Measurements from ENCODE around the gene ISG20. TPM values are rescaled to one million over a fixed set of nuclear protein-coding genes. Genes with fewer than 3 reads are reported as not detected.
"Not testable (repeated sequence)": the region's sequence is repeated elsewhere in the genome, so short reads cannot be mapped to it uniquely, and the experiment has no call there.

ISG20 gene
- total RNA-seq, 1 experiment from 2014 or later: 9.7 TPM

GRCh38 chr15:88630141-88630721 is 8.6 kb upstream of the ISG20 start:
- Mint-ChIP-seq H3K27me3 (ENCODE audit: insufficient read depth, unreplicated experiment) (no peaks in the 10 kb centered on the region), H3K27ac (ENCODE audit: low read depth, unreplicated experiment) (peak overlapping the region; percentile 49), H3K9me3 (ENCODE audit: unreplicated experiment) (no peaks in the 10 kb centered on the region), H3K4me3 (ENCODE audit: unreplicated experiment) (no peak overlapping the region), H3K36me3 (ENCODE audit: insufficient read depth, unreplicated experiment) (peaks cover 89% of the 10 kb centered on the region), H3K4me1 (ENCODE audit: insufficient read depth, unreplicated experiment) (peaks cover 36% of the 10 kb centered on the region)
- peak; percentile 55 for DNase-seq (ENCODE audit: unreplicated experiment)
- no TSS peak for BruUV-seq (replicated peaks)
- no peak for TF ChIP-seq CTCF (IDR thresholded peaks at IDR 0.05; ENCODE audit: unreplicated experiment)
- POLR2A ChIA-PET: interaction anchor here (0.7 to 1.1 kb wide), 2 partner anchors 8 to 165 kb away, joined by 3 to 5 read pairs; partner anchors contain the start of gene ISG20
- CTCF ChIA-PET: interaction anchor here (0.6 kb wide), 1 partner anchor 275 kb away, joined by 3 read pairs; no protein-coding TSS in a partner anchor
- intact Hi-C loops (cut with micrococcal nuclease): no loop called here

- H3K27me3 Mint-ChIP-seq (ENCODE audit: insufficient read depth, unreplicated experiment): no peaks in the 10 kb centered on the region
- no peak for TF ChIP-seq CTCF (IDR thresholded peaks at IDR 0.05; ENCODE audit: unreplicated experiment)
- BruUV-seq (replicated peaks): no TSS peak
Observed at GRCh38 chr15:88630798-88631463, 7.9 kb upstream of the ISG20 start.

GRCh38 chr15:88631464-88632028 is 7.3 kb upstream of the ISG20 start:
- H3K36me3 Mint-ChIP-seq (ENCODE audit: insufficient read depth, unreplicated experiment): peaks cover 81% of the 10 kb centered on the region
- no peaks in the 10 kb centered on the region for H3K9me3 Mint-ChIP-seq (ENCODE audit: unreplicated experiment)
- H3K4me1 Mint-ChIP-seq (ENCODE audit: insufficient read depth, unreplicated experiment): peaks cover 42% of the 10 kb centered on the region
- H3K4me3 Mint-ChIP-seq (ENCODE audit: unreplicated experiment): no peak overlapping the region
- DNase-seq (ENCODE audit: unreplicated experiment): no peak
- no TSS peak for BruUV-seq (replicated peaks)
- no peaks in the 10 kb centered on the region for H3K27me3 Mint-ChIP-seq (ENCODE audit: insufficient read depth, unreplicated experiment)
- TF ChIP-seq CTCF (IDR thresholded peaks at IDR 0.05; ENCODE audit: unreplicated experiment): no peak
- intact Hi-C loops (cut with micrococcal nuclease): no loop called here
- ChIA-PET CTCF (interaction anchor here (0.6 to 1.4 kb wide), 3 partner anchors 164 to 402 kb away, joined by 4 to 5 read pairs (median 4); partner anchors contain the start of genes MRPL46 and MRPS11), POLR2A (interaction anchor here (2.2 kb wide), 1 partner anchor 10 kb away, joined by 8 read pairs; the partner anchor contains the start of gene AEN)
- peak overlapping the region; percentile 49 for H3K27ac Mint-ChIP-seq (ENCODE audit: low read depth, unreplicated experiment)

More at GRCh38 chr15:88630798-88631463, 7.9 kb upstream of the ISG20 start:
- Mint-ChIP-seq H3K4me3 (ENCODE audit: unreplicated experiment) (no peak overlapping the region), H3K27ac (ENCODE audit: low read depth, unreplicated experiment) (peak overlapping the region; percentile 49), H3K4me1 (ENCODE audit: insufficient read depth, unreplicated experiment) (peaks cover 36% of the 10 kb centered on the region), H3K9me3 (ENCODE audit: unreplicated experiment) (no peaks in the 10 kb centered on the region), H3K36me3 (ENCODE audit: insufficient read depth, unreplicated experiment) (peaks cover 88% of the 10 kb centered on the region)
- intact Hi-C loops (cut with micrococcal nuclease): no loop called here
- POLR2A ChIA-PET: interaction anchor here (1.1 kb wide), 1 partner anchor 8 kb away, joined by 5 read pairs; the partner anchor contains the start of gene ISG20
- CTCF ChIA-PET: interaction anchor here (0.6 to 1.4 kb wide), 2 partner anchors 163 to 183 kb away, joined by 4 to 5 read pairs; partner anchors contain the start of genes MRPL46 and MRPS11
- no peak for DNase-seq (ENCODE audit: unreplicated experiment)

GRCh38 chr15:88632797-88633196 is 6.0 kb upstream of the ISG20 start:
- BruUV-seq (replicated peaks); intact Hi-C loops (cut with micrococcal nuclease); DNase-seq (ENCODE audit: unreplicated experiment); H3K27ac Mint-ChIP-seq (ENCODE audit: low read depth, unreplicated experiment); H3K9me3 Mint-ChIP-seq (ENCODE audit: unreplicated experiment); H3K27me3 Mint-ChIP-seq (ENCODE audit: insufficient read depth, unreplicated experiment); H3K4me3 Mint-ChIP-seq (ENCODE audit: unreplicated experiment): not testable (repeated sequence)
- H3K4me1 Mint-ChIP-seq (ENCODE audit: insufficient read depth, unreplicated experiment): peaks cover 41% of the 10 kb centered on the region
- peaks cover 69% of the 10 kb centered on the region for H3K36me3 Mint-ChIP-seq (ENCODE audit: insufficient read depth, unreplicated experiment)
- CTCF ChIA-PET: interaction anchor here (0.5 to 1.4 kb wide), 2 partner anchors 206 to 401 kb away, joined by 3 to 4 read pairs; no protein-coding TSS in a partner anchor
- POLR2A ChIA-PET: interaction anchor here (0.7 to 2.2 kb wide), 2 partner anchors 11 to 36 kb away, joined by 4 to 8 read pairs; partner anchors contain the start of gene AEN

All from MCF 10A (cell line).